HG03460 (cell line): ENCODE results near the gene GNG7.
A peak's percentile ranks its signal among the peaks of the same experiment; 100 is the strongest.
"Not testable (repeated sequence)": the region's sequence is repeated elsewhere in the genome, so short reads cannot be mapped to it uniquely, and the experiment has no call there.

Experiments
- ATAC-seq: cut with Tn5 transposase; IDR thresholded peaks from one replicate; pipeline ENCODE4 v1.9.1; 2021; ENCODE audit not compliant: unreplicated experiment

GNG7 gene

DNA sequence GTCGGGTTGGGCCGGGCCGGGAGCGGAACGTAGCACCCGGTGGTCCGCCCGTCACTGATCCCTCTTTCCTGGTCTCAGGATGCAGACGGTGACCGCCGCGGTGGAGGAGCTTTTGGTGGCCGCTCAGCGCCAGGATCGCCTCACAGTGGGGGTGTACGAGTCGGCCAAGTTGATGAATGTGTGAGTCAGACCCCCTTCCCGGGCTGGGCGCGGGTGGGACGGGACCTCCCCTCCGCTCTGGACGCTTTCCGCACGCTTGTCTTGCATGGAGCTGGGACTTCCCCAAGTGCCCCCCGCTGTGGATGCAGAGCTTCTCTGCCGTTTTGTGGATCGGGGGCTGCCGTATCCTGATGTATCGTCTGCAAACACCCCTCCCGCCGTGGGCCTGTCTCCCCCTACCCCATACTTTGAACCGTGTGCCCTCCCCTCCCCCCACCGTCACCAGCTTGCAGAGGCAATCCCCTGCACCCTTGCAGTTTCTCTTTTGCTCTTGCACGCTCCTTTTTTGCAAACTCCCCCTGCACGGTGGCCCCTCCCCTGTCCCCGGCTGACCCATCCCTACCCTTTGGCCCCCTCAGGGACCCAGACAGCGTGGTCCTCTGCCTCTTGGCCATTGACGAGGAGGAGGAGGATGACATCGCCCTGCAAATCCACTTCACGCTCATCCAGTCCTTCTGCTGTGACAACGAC lies 225.9 kb downstream of the GNG7 start:
- ATAC-seq: peak; percentile 7

DNA sequence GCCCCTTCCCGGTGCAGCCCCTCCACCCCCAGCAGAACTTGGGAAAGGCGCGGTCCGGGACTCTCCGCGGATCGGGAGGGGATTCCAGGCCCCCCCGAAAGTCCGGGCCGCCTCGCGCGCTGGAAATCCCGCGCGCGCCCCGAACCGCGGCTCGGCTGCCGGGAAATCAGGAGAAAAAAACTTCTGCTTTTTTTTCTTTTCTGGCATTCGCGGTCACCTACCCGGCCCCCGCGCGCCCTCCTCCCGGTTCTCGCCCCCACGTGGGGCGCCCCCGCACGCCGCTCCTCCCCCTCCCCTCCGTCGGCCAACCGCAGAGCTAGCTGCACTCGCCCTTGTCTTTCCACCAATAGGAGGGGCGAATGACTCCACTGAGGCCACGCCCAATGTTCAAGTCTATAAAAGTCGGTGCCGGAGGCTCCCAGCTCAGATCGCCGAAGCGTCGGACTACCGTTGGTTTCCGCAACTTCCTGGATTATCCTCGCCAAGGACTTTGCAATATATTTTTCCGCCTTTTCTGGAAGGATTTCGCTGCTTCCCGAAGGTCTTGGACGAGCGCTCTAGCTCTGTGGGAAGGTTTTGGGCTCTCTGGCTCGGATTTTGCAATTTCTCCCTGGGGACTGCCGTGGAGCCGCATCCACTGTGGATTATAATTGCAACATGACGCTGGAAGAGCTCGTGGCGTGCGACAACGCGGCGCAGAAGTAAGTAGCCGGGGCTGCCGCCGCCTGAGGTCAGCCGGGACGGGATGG lies 226.6 kb downstream of the GNG7 start, which contains the start of gene GADD45B:
Gene GADD45B (plus strand): TSS at position 426 of the 749 bp plus-strand sequence. CDS start 232 bp downstream, at position 658.
- ATAC-seq: peak; percentile 40

DNA sequence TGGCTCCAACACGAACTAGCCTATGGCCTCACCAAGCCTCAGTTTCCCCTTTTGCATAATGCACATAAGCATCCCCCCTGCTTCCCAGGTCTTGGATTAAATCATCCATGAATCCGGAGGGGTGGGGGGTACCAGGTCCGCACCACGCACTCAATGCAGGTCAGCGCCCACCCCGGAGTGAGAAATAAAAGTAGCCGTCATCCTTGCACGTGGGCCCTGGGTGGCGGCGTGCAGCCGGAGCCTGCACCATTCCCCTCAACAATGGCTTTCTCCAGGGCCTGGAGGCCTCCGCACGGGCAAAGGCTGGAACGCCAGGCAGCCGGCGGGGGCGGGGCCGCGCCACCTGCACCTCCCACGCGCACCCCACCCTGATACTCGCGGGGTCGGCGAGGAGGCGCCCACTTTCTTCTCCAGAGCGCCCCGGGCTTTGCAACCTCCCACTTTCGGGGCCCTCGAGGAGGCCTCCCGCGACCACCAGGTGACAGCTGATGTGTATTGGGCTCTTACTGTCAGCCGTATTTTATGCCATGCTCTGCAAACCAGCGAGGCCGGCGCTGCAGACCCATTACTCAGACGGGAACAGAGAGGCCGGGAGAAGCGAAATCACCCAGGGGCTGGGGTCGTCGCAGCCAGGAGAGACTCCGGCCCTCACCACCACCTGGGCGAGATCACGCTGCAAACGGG lies 227.3 kb downstream of the GNG7 start:
- peak; percentile 14 for ATAC-seq

DNA sequence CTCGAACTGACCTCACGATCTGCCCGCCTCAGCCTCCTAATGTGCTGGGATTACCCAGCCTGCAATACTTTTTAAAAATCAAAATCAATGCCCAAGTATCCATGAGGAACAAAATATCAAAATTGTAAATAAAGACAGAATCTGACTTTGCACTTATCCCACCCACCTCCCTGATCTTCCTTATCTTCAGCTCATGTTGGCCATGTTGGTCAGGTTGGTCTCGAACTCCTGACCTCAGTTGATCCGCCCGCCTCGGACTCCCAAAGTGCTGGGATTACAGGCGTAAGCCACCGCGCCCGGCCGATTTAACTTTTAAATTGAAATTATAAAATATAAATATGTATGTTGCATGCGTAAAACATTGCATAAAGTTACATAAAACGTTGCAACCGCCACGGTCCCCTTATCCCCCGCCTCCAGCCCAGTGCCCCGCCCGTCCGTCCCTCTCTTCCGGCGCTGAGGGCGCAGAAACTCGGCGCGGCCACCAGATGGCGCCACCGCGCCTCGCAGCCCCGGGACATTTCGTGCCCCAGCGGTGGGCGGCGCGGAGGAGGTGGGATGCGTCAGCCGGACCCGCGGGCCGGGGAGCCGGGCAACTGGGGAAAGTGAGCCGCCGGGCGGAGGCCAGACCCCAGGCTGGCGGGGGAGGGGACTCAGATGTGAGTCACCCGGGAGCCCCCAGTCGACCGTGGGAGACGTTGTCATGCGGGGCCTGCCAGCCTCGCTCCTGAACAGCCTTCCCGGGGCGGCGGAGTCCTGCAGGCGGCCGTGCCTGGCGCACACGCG lies 228.1 kb downstream of the GNG7 start:
- no peak for ATAC-seq

DNA sequence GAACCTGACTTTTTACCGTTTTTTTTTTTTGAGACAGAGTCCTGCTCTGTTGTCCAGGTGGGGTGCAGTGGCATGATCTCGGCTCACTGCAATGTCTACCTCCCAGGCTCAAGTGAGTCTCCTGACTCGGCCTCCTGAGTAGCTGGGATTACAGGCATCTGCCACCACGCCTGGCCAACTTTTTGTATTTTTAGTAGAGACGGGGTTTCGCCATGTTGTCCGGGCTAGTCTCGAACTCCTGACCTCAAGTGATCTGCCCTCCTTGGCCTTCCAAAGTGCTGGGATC lies 232.6 kb downstream of the GNG7 start:
- not testable (repeated sequence) for ATAC-seq

DNA sequence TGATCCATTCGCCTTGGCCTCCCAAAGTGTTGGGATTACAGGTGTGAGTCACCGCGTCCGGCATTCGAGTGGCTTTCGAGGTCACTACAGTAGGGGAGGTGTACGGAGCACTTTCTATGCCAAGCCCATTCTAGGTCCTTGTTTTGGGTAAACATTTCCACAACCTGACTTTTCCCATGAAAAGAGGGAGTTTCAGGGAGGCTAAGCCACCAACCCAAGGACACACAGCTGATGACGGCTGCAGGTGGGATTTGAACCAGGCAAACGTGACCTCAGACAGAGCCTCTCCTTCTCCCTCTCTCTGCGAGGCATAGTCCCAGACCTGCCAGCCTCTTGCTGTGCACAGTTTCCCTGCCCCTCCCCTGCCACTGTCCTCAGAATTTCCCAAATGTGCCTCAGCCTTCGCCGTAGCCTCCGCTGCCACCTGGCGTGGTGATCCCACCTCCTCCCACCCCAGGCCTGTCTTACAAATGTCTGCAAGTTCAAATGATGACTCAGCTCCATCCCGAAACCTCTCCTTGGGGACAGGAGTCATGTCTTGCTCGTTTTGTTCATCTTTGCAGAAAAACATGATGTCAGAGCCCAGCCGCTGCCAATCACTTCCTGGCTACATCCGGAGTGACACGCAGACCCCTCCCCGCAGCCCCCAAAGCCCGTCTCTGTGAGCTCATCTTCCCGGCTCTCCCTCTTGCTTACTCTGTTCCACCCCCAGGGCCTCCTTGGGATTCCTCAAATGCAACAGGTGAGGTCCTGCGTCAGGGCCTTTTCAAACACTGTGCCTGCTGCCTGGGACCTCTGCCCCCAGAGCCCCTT lies 233.2 kb downstream of the GNG7 start:
- ATAC-seq: no peak

DNA sequence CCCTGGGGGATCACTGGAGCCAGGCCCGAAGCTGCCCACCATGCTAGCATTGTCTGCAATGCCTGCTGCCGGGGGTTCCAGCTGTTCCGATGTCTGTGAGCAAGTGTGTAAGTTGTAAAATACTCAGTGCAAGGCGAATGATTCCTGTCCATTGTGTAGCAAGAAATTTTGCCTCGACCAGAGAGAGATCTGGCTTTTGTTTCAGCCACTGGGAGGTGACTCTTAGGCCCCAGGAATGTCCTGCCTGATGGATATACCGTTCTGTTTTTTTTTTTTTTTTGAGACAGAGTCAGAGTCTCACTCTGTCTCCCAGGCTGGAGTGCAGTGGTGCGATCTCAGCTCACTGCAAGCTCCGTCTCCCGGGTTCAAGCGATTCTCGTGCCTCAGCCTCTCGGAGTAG lies 233.9 kb downstream of the GNG7 start:
- ATAC-seq: no peak

DNA sequence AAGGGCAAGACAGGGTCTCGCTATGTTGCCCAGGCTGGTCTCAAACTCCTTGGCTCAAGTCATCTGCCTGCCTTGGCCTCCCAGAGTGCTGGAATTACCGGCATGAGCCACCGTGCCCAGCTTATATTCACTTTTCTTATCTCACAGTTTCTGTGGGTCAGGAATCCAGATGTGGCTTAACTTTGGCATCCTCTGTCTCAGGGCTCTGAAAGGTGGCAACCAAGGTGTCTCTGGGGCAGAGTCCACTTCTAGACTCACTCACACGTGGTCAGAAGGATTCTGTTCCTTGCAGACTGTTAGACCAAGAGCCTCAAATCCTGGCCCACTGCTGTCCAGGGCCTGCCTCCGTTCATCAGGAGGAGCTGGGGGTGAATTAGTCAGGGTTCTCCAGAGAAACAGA lies 238.1 kb downstream of the GNG7 start:
- no peak for ATAC-seq

DNA sequence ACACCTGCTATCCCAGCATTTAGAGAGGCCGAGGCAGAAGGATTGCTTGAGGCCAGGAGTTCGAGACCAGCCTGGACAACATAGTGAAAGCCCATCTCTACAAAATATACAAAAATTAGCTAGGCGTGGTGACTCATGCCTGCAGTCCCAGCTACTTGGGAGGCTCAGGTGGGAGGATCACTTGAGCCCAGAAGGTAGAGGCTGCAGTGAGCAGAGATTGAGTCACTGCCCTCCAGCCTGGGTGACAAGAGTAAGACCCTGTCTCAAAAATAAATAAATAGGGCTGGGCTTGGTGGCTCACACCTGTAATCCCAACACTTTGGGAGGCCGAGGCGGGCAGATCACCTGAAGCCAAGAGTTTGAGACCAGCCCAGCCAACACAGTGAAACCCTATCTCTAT lies 238.8 kb downstream of the GNG7 start:
- not testable (repeated sequence) for ATAC-seq

DNA sequence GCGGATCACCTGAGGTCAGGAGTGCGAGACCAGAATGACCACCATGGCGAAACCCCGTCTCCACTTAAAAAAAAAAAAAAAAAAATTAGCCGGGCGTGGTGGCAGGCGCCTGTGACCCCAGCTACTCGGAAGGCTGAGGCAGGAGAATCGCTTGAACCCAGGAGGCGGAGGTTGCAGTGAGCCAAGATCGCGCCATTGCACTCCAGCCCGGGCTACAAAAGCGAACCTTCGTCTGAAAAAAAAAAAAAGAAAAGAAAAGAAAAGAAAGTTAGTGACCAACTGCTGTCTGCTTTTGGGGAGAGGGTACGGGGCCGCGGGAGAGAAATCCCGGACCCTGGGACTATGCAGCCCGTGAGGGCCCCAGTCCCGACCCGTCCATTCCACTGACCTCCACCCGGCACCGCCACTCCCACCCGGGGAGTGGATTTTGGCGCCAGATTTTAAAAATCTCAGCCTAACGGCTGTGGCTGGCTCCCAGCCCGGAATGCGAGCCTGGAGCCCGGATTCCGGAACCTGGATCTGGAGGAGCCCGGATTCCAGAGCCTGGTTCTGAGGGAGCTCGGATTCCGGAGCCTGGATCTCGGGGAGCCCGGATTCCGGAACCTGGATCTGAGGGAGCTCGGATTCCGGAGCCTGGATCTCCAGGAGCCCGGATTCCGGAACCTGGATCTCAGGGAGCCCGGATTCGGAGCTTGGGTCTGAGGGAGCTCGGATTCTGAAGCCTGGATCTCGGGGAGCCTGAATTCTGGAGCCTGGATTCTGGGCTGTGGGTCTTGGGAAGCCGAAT lies 239.7 kb downstream of the GNG7 start:
- no peak for ATAC-seq

DNA sequence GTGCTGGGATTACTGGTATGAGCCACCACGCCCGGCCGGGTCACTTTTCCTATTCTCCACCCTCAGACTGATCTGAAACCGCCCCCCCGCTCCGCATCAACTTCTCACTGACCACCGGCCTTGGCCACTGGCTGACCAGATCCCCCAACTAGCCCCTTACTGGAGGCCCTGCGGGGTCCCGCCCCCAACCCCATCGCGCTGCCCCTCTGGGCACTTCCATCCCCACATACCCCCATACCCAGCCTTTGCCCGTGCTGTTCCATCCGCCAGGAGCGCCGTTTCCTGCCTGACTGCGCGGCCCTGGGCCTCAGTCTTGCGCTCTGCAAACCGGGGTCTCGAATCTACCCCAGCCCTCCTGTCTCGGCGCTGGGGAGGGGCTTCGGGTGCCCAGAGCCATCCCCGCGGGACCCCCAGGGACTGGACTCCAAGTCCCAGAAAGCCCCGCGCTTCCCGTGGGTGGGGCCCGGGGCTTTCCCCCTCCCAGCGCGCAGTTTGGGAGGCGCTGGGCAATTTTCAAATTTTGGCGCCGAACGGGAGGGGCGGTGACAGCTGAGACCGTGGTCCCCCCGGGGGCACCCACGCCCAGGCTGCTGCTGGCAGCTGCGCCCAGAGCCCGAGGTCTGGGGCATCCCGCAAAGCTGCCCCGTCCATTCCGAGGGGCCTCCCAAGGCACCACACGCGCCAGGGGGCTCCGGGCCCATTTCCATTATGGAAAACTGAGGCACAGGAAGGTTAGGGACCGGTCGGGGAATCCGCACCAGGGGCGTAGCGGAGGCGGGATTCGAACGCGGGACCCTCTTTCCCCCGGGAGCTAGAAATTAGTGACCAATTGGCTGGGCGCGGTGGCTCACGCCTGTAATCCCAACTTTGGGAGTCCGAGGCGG lies 240.5 kb downstream of the GNG7 start:
- peak; percentile 54 for ATAC-seq
